ENCODE measurements around the gene FOXA1. TPM values are rescaled to one million over a fixed set of nuclear protein-coding genes. Genes with fewer than 3 reads are reported as not detected.

FOXA1 gene
- total and polyA plus RNA-seq, 2 donors (not counting 1 experiment from before 2014, with no cell fraction given) = not detected

DNA sequence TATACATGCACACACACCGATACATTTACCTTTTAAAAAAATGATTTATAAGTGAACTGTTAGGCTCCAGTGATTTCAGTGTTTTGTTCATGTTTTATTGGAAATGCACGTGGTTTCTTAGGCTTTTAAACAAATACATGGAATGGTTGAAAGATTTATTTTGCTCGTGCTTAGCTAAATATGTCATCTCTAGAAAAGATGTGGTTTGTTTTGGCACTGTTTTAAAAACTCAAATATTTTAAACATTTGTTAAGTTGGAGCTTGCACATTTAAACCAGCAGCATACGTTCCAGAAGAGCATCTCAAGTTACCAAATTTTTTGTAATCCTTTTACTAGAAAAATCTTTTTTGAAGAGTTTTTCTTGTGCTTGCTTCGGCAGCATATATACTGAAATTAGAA is 44.5 kb downstream of the FOXA1 start:
- H3K27me3 ChIP-seq (replicated peaks in 1 of 4; ENCODE audit: control extremely low read depth in 1 of 4, control insufficient read depth in 3 of 4, insufficient read depth in 4 of 4, low read length in 3 of 4) = no peaks in the 10 kb centered on the region
- no peaks in the 10 kb centered on the region for H3K4me1 ChIP-seq (ENCODE audit: control insufficient read depth in 2 of 2, insufficient read depth in 2 of 2, low read length in 2 of 2)
- ChIA-PET POLR2A (no interaction called here), CTCF (no interaction called here)
- no peak overlapping the region for H3K27ac Mint-ChIP-seq
- no peaks in the 10 kb centered on the region for H3K36me3 ChIP-seq (replicated peaks in 1 of 2; ENCODE audit: control extremely low read depth in 1 of 2, control insufficient read depth in 1 of 2, extremely low read depth in 1 of 2, insufficient read depth in 2 of 2, low read length in 1 of 2)
- H3K9me3 ChIP-seq (ENCODE audit: control extremely low read depth in 1 of 3, control insufficient read depth in 2 of 3, insufficient read depth in 1 of 3, low read length in 2 of 3) = peaks cover 0 to 7% (median 0%) of the 10 kb centered on the region in 3 donors
- no peak overlapping the region for H3K4me3 Mint-ChIP-seq
- H3K79me2 ChIP-seq (ENCODE audit: control insufficient read depth, insufficient read depth, low read length) = no peaks in the 10 kb centered on the region
- no peak overlapping the region for H3K4me2 ChIP-seq (replicated peaks; ENCODE audit: low read depth, low read length, poor library complexity, severe bottlenecking)
- no peak overlapping the region for H3K9ac ChIP-seq (ENCODE audit: low read length)
- no peak overlapping the region for H3K4me3 ChIP-seq (ENCODE audit: control extremely low read depth in 1 of 5, extremely low read depth in 1 of 5, insufficient read depth in 1 of 5, low read depth in 2 of 5, low read length in 4 of 5)
- no peak overlapping the region for H3K27ac ChIP-seq (ENCODE audit: low read length in 2 of 2)
- no peak for ATAC-seq (ENCODE audit: low read depth)
- intact Hi-C loops (cut with micrococcal nuclease) = no loop called here
- H2AFZ ChIP-seq (ENCODE audit: insufficient read depth, low read depth, low read length, poor library complexity, severe bottlenecking) = no peak overlapping the region
- TF ChIP-seq EZH2 (IDR thresholded peaks at IDR 0.05; ENCODE audit: borderline replicate concordance, insufficient read depth, low read depth, low read length, poor library complexity, severe bottlenecking) = no peak
- TF ChIP-seq, protein P1, sequence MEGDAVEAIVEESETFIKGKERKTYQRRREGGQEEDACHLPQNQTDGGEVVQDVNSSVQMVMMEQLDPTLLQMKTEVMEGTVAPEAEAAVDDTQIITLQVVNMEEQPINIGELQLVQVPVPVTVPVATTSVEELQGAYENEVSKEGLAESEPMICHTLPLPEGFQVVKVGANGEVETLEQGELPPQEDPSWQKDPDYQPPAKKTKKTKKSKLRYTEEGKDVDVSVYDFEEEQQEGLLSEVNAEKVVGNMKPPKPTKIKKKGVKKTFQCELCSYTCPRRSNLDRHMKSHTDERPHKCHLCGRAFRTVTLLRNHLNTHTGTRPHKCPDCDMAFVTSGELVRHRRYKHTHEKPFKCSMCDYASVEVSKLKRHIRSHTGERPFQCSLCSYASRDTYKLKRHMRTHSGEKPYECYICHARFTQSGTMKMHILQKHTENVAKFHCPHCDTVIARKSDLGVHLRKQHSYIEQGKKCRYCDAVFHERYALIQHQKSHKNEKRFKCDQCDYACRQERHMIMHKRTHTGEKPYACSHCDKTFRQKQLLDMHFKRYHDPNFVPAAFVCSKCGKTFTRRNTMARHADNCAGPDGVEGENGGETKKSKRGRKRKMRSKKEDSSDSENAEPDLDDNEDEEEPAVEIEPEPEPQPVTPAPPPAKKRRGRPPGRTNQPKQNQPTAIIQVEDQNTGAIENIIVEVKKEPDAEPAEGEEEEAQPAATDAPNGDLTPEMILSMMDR (IDR thresholded peaks at IDR 0.05) = no peak
- no peaks in the 10 kb centered on the region for H3K9me3 Mint-ChIP-seq (ENCODE audit: insufficient read depth)
- WGBS (ENCODE audit: insufficient coverage) = no CpG with 5 or more reads among the region's 5 CpGs
- no peaks in the 10 kb centered on the region for H3K27me3 Mint-ChIP-seq
- DNase-seq = no peak
- no peaks in the 10 kb centered on the region for H3K4me1 Mint-ChIP-seq
- H4K20me1 ChIP-seq (ENCODE audit: control insufficient read depth, insufficient read depth, low read length, poor library complexity, severe bottlenecking) = no peaks in the 10 kb centered on the region

DNA sequence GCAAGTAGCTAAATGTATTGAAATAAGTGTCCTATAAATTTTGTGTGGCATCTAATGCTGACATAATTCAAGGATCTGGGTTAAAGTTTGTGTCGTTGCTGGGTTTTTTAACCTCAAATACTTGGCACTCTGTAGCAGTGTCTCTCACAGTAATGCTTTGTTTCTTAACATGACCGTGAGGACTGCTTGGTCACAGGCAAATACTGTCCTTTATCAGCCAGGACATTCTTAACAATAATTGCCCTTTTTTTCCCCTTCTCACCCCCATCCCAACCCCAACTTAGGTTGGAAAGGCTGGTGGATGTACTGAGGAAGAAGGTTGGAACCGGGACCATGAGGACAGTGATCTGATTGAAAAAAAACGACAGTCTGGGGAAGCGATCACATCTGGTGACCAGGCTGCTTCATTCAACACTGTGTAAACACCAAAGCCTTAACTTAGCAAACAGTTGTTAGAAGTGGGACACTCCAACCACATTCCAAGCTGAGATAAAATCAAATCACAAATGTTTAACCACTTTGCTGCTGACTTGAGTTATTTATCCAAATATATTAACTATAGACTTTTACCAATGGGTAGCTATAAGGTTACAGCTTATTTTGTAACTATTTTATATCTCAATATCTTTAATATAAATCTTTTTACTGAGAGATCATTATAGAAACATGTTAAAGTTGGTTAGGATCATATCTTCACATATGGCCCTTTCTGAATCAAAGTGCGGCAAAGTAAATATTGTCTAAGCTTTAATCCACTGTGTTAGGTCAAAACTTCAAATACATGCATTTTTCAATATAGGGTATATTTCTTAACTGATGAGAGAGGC is 48.2 kb downstream of the FOXA1 start:
- CTCF ChIA-PET = no interaction called here
- no peak overlapping the region for H3K4me3 Mint-ChIP-seq
- Histone ChIP-seq H3K36me3 (replicated peaks in 1 of 2; ENCODE audit: control extremely low read depth in 1 of 2, control insufficient read depth in 1 of 2, extremely low read depth in 1 of 2, insufficient read depth in 2 of 2, low read length in 1 of 2) (no peaks in the 10 kb centered on the region), H4K20me1 (ENCODE audit: control insufficient read depth, insufficient read depth, low read length, poor library complexity, severe bottlenecking) (no peaks in the 10 kb centered on the region), H3K27me3 (replicated peaks in 1 of 4; ENCODE audit: control extremely low read depth in 1 of 4, control insufficient read depth in 3 of 4, insufficient read depth in 4 of 4, low read length in 3 of 4) (no peaks in the 10 kb centered on the region), H3K9ac (ENCODE audit: low read length) (no peak overlapping the region), H3K4me1 (ENCODE audit: control insufficient read depth in 2 of 2, insufficient read depth in 2 of 2, low read length in 2 of 2) (no peaks in the 10 kb centered on the region), H3K79me2 (ENCODE audit: control insufficient read depth, insufficient read depth, low read length) (no peaks in the 10 kb centered on the region), H3K27ac (ENCODE audit: low read length in 2 of 2) (no peak overlapping the region), H3K4me2 (replicated peaks; ENCODE audit: low read depth, low read length, poor library complexity, severe bottlenecking) (no peak overlapping the region), H2AFZ (ENCODE audit: insufficient read depth, low read depth, low read length, poor library complexity, severe bottlenecking) (no peak overlapping the region), H3K4me3 (ENCODE audit: control extremely low read depth in 1 of 5, extremely low read depth in 1 of 5, insufficient read depth in 1 of 5, low read depth in 2 of 5, low read length in 4 of 5) (no peak overlapping the region), H3K9me3 (ENCODE audit: control extremely low read depth in 1 of 3, control insufficient read depth in 2 of 3, insufficient read depth in 1 of 3, low read length in 2 of 3) (no peaks in the 10 kb centered on the region)
- no peaks in the 10 kb centered on the region for H3K4me1 Mint-ChIP-seq
- H3K27me3 Mint-ChIP-seq = no peaks in the 10 kb centered on the region
- POLR2A ChIA-PET = no interaction called here
- intact Hi-C loops (cut with micrococcal nuclease) = no loop called here
- H3K27ac Mint-ChIP-seq = no peak overlapping the region
- WGBS (ENCODE audit: insufficient coverage) = 83% methylated on average over 3 of the region's 6 CpGs
- H3K9me3 Mint-ChIP-seq (ENCODE audit: insufficient read depth) = no peaks in the 10 kb centered on the region
- no peak for TF ChIP-seq EZH2 (IDR thresholded peaks at IDR 0.05; ENCODE audit: borderline replicate concordance, insufficient read depth, low read depth, low read length, poor library complexity, severe bottlenecking)
- TF ChIP-seq, protein P1 (IDR thresholded peaks at IDR 0.05) = no peak
- ATAC-seq (ENCODE audit: low read depth) (no peak), DNase-seq (no peak)
